C4-2B (cell line): Measurements from ENCODE around the gene SLAIN1.

Source experiments
- ZFX ChIP-seq: fragments of 450-650 bp; IDR thresholded peaks from 2 replicates; pipeline ENCODE4 v1.6.1; 2017
- TF ChIP-seq, protein P1 (sequence below): fragments of 450-650 bp; conservative IDR thresholded peaks from 2 replicates; pipeline ENCODE4 v1.5.1; 2017; ENCODE audit warnings: mild to moderate bottlenecking

GRCh38 chr13:77696006-77696878, 1.2 kb upstream of the SLAIN1 start:
- TF ChIP-seq, protein P1, sequence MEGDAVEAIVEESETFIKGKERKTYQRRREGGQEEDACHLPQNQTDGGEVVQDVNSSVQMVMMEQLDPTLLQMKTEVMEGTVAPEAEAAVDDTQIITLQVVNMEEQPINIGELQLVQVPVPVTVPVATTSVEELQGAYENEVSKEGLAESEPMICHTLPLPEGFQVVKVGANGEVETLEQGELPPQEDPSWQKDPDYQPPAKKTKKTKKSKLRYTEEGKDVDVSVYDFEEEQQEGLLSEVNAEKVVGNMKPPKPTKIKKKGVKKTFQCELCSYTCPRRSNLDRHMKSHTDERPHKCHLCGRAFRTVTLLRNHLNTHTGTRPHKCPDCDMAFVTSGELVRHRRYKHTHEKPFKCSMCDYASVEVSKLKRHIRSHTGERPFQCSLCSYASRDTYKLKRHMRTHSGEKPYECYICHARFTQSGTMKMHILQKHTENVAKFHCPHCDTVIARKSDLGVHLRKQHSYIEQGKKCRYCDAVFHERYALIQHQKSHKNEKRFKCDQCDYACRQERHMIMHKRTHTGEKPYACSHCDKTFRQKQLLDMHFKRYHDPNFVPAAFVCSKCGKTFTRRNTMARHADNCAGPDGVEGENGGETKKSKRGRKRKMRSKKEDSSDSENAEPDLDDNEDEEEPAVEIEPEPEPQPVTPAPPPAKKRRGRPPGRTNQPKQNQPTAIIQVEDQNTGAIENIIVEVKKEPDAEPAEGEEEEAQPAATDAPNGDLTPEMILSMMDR = no peak
- no peak for TF ChIP-seq ZFX
